RWPE2 (cell line): ENCODE data around the gene NT5DC4.
"Not testable (repeated sequence)": the region's sequence is repeated elsewhere in the genome, so short reads cannot be mapped to it uniquely, and the experiment has no call there.

ENCODE experiments used
- ATAC-seq: fragments of 200-7000 bp; cut with Tn5 transposase; 3 replicates; pipeline ENCODE4 v1.9.1; 2021; ENCODE audit warnings: low read depth
- DNase-seq: peaks from one replicate; pipeline ENCODE4 v3.0.0-alpha.2; 2020; ENCODE audit warnings: low spot score
- H3K27ac ChIP-seq: fragments of 450-650 bp; 2 replicates; pipeline ENCODE4 v1.5.1; 2017; ENCODE audit warnings: mild to moderate bottlenecking; ENCODE audit not compliant: poor library complexity, severe bottlenecking
- H3K27me3 ChIP-seq: fragments of 250-450 bp; sonication (Bioruptor Pico); 2 replicates; pipeline ENCODE4 v1.5.1; 2021; ENCODE audit warnings: mild to moderate bottlenecking, moderate library complexity; ENCODE audit not compliant: insufficient read depth, poor library complexity, severe bottlenecking
- H3K36me3 ChIP-seq: fragments of 250-450 bp; sonication (Bioruptor Pico); 2 replicates; pipeline ENCODE4 v1.5.1; 2020; ENCODE audit warnings: low read depth, mild to moderate bottlenecking, moderate library complexity
- H3K4me1 ChIP-seq: fragments of 250-450 bp; sonication (Bioruptor Pico); 2 replicates; pipeline ENCODE4 v1.5.1; 2021; ENCODE audit warnings: mild to moderate bottlenecking, moderate library complexity; ENCODE audit not compliant: insufficient read depth, poor library complexity, severe bottlenecking
- H3K4me3 ChIP-seq: fragments of 250-450 bp; sonication (Bioruptor Pico); 2 replicates; pipeline ENCODE4 v1.5.1; 2021; ENCODE audit warnings: mild to moderate bottlenecking, moderate library complexity; ENCODE audit not compliant: severe bottlenecking
- H3K9me3 ChIP-seq: fragments of 250-450 bp; sonication (Bioruptor Pico); 2 replicates; pipeline ENCODE4 v1.5.1; 2021; ENCODE audit warnings: mild to moderate bottlenecking, moderate library complexity; ENCODE audit not compliant: severe bottlenecking
- TF ChIP-seq, protein P1 (sequence below): fragments of 450-650 bp; IDR thresholded peaks from one replicate; pipeline ENCODE4 v1.5.1; 2017; ENCODE audit warnings: mild to moderate bottlenecking, moderate library complexity; ENCODE audit not compliant: poor library complexity, severe bottlenecking

The NT5DC4 gene

DNA sequence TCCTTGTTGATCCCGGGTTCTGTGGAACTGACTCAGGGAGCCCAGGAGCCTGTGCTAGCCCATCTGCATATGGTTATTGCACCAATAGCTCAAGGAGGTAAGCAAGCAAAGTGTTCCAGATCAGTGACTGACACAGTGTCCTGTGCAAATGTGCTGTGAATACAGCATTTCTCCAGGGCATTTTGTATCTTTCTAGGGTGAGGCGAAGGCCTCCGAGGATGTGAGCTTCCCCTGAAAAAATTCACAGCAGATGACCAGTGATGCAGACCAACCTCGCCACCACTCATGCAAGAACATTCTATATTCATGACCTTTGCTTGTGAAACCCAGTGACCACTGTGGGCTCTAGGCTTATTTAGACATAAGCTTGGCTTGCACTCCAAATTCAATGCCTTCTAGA, 15.2 kb upstream of the NT5DC4 start:
- ATAC-seq (no peak), DNase-seq (no peak)
- Histone ChIP-seq H3K9me3 (no peaks in the 10 kb centered on the region), H3K27ac (no peak overlapping the region), H3K4me3 (no peak overlapping the region), H3K27me3 (no peaks in the 10 kb centered on the region), H3K36me3 (no peaks in the 10 kb centered on the region), H3K4me1 (peaks cover 10% of the 10 kb centered on the region)
- TF ChIP-seq, protein P1, sequence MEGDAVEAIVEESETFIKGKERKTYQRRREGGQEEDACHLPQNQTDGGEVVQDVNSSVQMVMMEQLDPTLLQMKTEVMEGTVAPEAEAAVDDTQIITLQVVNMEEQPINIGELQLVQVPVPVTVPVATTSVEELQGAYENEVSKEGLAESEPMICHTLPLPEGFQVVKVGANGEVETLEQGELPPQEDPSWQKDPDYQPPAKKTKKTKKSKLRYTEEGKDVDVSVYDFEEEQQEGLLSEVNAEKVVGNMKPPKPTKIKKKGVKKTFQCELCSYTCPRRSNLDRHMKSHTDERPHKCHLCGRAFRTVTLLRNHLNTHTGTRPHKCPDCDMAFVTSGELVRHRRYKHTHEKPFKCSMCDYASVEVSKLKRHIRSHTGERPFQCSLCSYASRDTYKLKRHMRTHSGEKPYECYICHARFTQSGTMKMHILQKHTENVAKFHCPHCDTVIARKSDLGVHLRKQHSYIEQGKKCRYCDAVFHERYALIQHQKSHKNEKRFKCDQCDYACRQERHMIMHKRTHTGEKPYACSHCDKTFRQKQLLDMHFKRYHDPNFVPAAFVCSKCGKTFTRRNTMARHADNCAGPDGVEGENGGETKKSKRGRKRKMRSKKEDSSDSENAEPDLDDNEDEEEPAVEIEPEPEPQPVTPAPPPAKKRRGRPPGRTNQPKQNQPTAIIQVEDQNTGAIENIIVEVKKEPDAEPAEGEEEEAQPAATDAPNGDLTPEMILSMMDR: no peak

GRCh38 chr2:112706170-112706664, 14.6 kb upstream of the NT5DC4 start:
- H3K27ac ChIP-seq: no peak overlapping the region
- no peaks in the 10 kb centered on the region for H3K27me3 ChIP-seq
- ATAC-seq (peak; percentile 80), DNase-seq (no peak)
- no peaks in the 10 kb centered on the region for H3K9me3 ChIP-seq
- H3K4me1 ChIP-seq: peaks cover 10% of the 10 kb centered on the region
- TF ChIP-seq, protein P1: no peak
- no peak overlapping the region for H3K4me3 ChIP-seq
- H3K36me3 ChIP-seq: no peaks in the 10 kb centered on the region

GRCh38 chr2:112706947-112707346, 13.9 kb upstream of the NT5DC4 start:
- not testable (repeated sequence) for H3K4me3 ChIP-seq, H3K27ac ChIP-seq, H3K9me3 ChIP-seq, H3K27me3 ChIP-seq, ATAC-seq, H3K36me3 ChIP-seq, DNase-seq
- H3K4me1 ChIP-seq: peaks cover 10% of the 10 kb centered on the region

GRCh38 chr2:112708968-112709367, 11.9 kb upstream of the NT5DC4 start:
- no peaks in the 10 kb centered on the region for H3K27me3 ChIP-seq
- TF ChIP-seq, protein P1: no peak
- H3K27ac ChIP-seq: no peak overlapping the region
- H3K36me3 ChIP-seq: no peaks in the 10 kb centered on the region
- DNase-seq (no peak), ATAC-seq (no peak)
- H3K4me1 ChIP-seq: peaks cover 10% of the 10 kb centered on the region
- no peak overlapping the region for H3K4me3 ChIP-seq
- H3K9me3 ChIP-seq: no peaks in the 10 kb centered on the region

- TF ChIP-seq, protein P1: no peak
- Histone ChIP-seq H3K36me3 (no peaks in the 10 kb centered on the region), H3K4me3 (no peak overlapping the region), H3K4me1 (peaks cover 10% of the 10 kb centered on the region), H3K27me3 (no peaks in the 10 kb centered on the region), H3K9me3 (no peaks in the 10 kb centered on the region), H3K27ac (no peak overlapping the region)
- DNase-seq (no peak), ATAC-seq (no peak)
Measured at GRCh38 chr2:112709703-112710102, 11.1 kb upstream of the NT5DC4 start.
